OCI-LY3 (cell line): Measurements from ENCODE around the gene STK39.

Experiments used
- CTCF ChIP-seq: fragments of 200-600, 300-600 bp; sonication (generic); IDR thresholded peaks from 2 replicates; pipeline ENCODE4 v1.5.1; 2014; ENCODE audit warnings: antibody characterized with exemption, low read length, low read depth
- EZH2phosphoT487 ChIP-seq: fragments of 200-600 bp; shearing (Covaris generic); IDR thresholded peaks from 2 replicates; pipeline ENCODE4 v1.6.1; 2018; ENCODE audit warnings: antibody characterized with exemption, mixed run types, low read depth

GRCh38 chr2:167928434-167928833 is 319.0 kb downstream of the STK39 start:
- TF ChIP-seq EZH2phosphoT487 (no peak), CTCF (no peak)
